K562 (cell line): ENCODE results near the gene MAN2A1. TPM values are rescaled to one million over a fixed set of nuclear protein-coding genes. Genes with fewer than 3 reads are reported as not detected.

ENCODE experiments used
- ATAC-seq: fragments of 200-7000 bp; cut with Tn5 transposase; 3 replicates; pipeline ENCODE4 v1.9.1; 2020; ENCODE audit warnings: moderate library complexity
- BruUV-seq: library from RNA; stranded (reverse); fragments of 400-500 nt; replicated peaks from 2 replicates; lab custom pipeline; 2021; lab: Mats Ljungman, UMichigan
- CTCF ChIA-PET: fragments of 300-600 bp; formaldehyde crosslinking; extraction: SDS; loops from one replicate; lab custom pipeline; 2021; ENCODE audit warnings: low intra/inter-chr PET ratio; lab: Yijun Ruan, JAX
- POLR2A ChIA-PET: fragments of 300-600, 350-650 bp; sonication (Branson Sonifier 250); formaldehyde crosslinking; extraction: SDS; loops from one replicate; lab custom pipeline; 2021; ENCODE audit warnings: antibody characterized with exemption, inconsistent platforms; lab: Yijun Ruan, JAX
- DNase-seq, 4 experiments: peaks; one replicate each; pipeline versions ENCODE4 v3.0.0 to v3.0.0-alpha.2; 2011 to 2018; ENCODE audit warnings: low spot score in 3 of 4, mixed read lengths in 3 of 4; ENCODE audit errors: extremely low read depth in 1 of 4
- FAIRE-seq: peaks from 2 replicates; lab custom pipeline; 2011; peaks lifted over from hg19 to GRCh38; lab: Jason Lieb, UNC
- H2AFZ ChIP-seq: 2 replicates; pipeline ENCODE4 v1.6.0; 2011; ENCODE audit warnings: low read depth, low read length, control low read depth, inconsistent platforms
- H3K27ac ChIP-seq: fragments of 200-600 bp; 3 replicates; pipeline ENCODE4 v1.8.0; 2011; ENCODE audit warnings: low read depth, mild to moderate bottlenecking, control low read depth, inconsistent platforms, low read length, moderate library complexity, mixed read lengths; ENCODE audit errors: extremely low read depth
- H3K27me3 ChIP-seq, 2 experiments: fragments of 300-600 bp in 1 of 2; 2 replicates in 1 of 2; 3 replicates in 1 of 2; pipeline versions ENCODE4 v1.6.0 to v1.8.0; 2011; ENCODE audit warnings: inconsistent platforms in 2 of 2, low read length in 2 of 2, mild to moderate bottlenecking in 1 of 2, mixed read lengths in 1 of 2, moderate library complexity in 1 of 2; ENCODE audit not compliant: control insufficient read depth in 2 of 2, insufficient read depth in 2 of 2
- H3K36me3 ChIP-seq: fragments of 300-600 bp; 3 replicates; pipeline ENCODE4 v1.8.0; 2011; ENCODE audit warnings: mild to moderate bottlenecking, low read length, inconsistent platforms; ENCODE audit not compliant: control insufficient read depth, insufficient read depth
- H3K4me1 ChIP-seq, 2 experiments: fragments of 200-600 bp in 1 of 2; replicated peaks in 1 of 2; 2 replicates in 1 of 2; 3 replicates in 1 of 2; pipeline versions ENCODE4 v1.5.1 to v1.8.0; 2011; ENCODE audit warnings: inconsistent platforms in 2 of 2, low read length in 2 of 2, mild to moderate bottlenecking in 1 of 2, mixed read lengths in 1 of 2, moderate library complexity in 1 of 2; ENCODE audit not compliant: control insufficient read depth in 2 of 2, insufficient read depth in 2 of 2
- H3K4me2 ChIP-seq: 2 replicates; pipeline ENCODE4 v1.6.1; 2011; ENCODE audit warnings: low read length, control low read depth, inconsistent platforms, mixed read lengths; ENCODE audit not compliant: insufficient read depth
- H3K4me3 ChIP-seq: fragments of 200-600 bp; sonication (generic), shearing (Covaris generic); 2 replicates; pipeline ENCODE4 v1.5.1; 2016; ENCODE audit warnings: control low read depth, inconsistent platforms
- H3K79me2 ChIP-seq: fragments of 200-600 bp; 3 replicates; pipeline ENCODE4 v1.8.0; 2011; ENCODE audit warnings: low read length, inconsistent platforms; ENCODE audit not compliant: control insufficient read depth, insufficient read depth
- H3K9ac ChIP-seq, 2 experiments: 2 replicates each; pipeline versions ENCODE4 v1.6.0 to v1.6.1; 2011; ENCODE audit warnings: low read depth in 2 of 2, low read length in 2 of 2, control low read depth in 1 of 2, inconsistent platforms in 1 of 2, mild to moderate bottlenecking in 1 of 2, mixed read lengths in 1 of 2; ENCODE audit not compliant: insufficient read depth in 1 of 2
- H3K9me1 ChIP-seq: one replicate; pipeline ENCODE4 v1.6.0; 2011; ENCODE audit warnings: inconsistent platforms, mild to moderate bottlenecking, low read length, moderate library complexity; ENCODE audit not compliant: control insufficient read depth, insufficient read depth
- H3K9me3 ChIP-seq: replicated peaks from 2 replicates; pipeline ENCODE4 v1.5.1; 2011; ENCODE audit warnings: low read depth, low read length, inconsistent platforms; ENCODE audit not compliant: control insufficient read depth, insufficient read depth
- H4K20me1 ChIP-seq: replicated peaks from 2 replicates; pipeline ENCODE4 v1.6.1; 2011; ENCODE audit warnings: low read length, inconsistent platforms, mixed read lengths; ENCODE audit not compliant: control insufficient read depth, insufficient read depth
- ARID3A ChIP-seq: IDR thresholded peaks from 2 replicates; pipeline ENCODE4 v1.6.1; 2012; ENCODE audit warnings: low read depth, low read length, improper control_type of control experiment, borderline replicate concordance
- EZH2 ChIP-seq: IDR thresholded peaks from 2 replicates; pipeline ENCODE4 v1.6.1; 2012; ENCODE audit warnings: low read depth, mild to moderate bottlenecking, inconsistent platforms, low read length, borderline replicate concordance
- FOSL1 ChIP-seq: fragments of 200-800 bp; sonication (Bioruptor generic); conservative IDR thresholded peaks from 2 replicates; pipeline ENCODE4 v1.6.1; 2016; ENCODE audit warnings: missing genetic modification characterization, missing compliant biosample characterization
- FOXK2 ChIP-seq, 2 experiments: fragments of 450-650 bp; IDR thresholded peaks in 1 of 2; conservative IDR thresholded peaks in 1 of 2; 2 replicates each; pipeline ENCODE4 v1.6.1; 2016; ENCODE audit warnings: low read depth in 2 of 2, mild to moderate bottlenecking in 1 of 2
- HDAC3 ChIP-seq: fragments of 450-650 bp; IDR thresholded peaks from 2 replicates; pipeline ENCODE4 v1.6.1; 2018; ENCODE audit warnings: borderline replicate concordance, mild to moderate bottlenecking, moderate library complexity; ENCODE audit not compliant: partially characterized antibody
- SREBF2 ChIP-seq: sonication (generic); formaldehyde crosslinking; IDR thresholded peaks from 2 replicates; pipeline ENCODE4 v1.4.0; 2020; ENCODE audit warnings: mild to moderate bottlenecking, missing genetic modification reagents
- XRCC4 ChIP-seq: IDR thresholded peaks from one replicate; pipeline ENCODE4 v1.6.1; 2011; ENCODE audit not compliant: insufficient read depth, insufficient read length; ENCODE audit errors: extremely low read depth
- ZNF280B ChIP-seq: fragments of 250-450 bp; sonication (Bioruptor Pico); IDR thresholded peaks from 2 replicates; pipeline ENCODE4 v1.5.1; 2021; ENCODE audit warnings: mild to moderate bottlenecking
- WGBS: fragments of 100-300 bp; shearing (Covaris generic); methylation state at CpG from one replicate; pipeline ENCODE4 v1.1.6; 2016; ENCODE audit warnings: low coverage, mixed read lengths; ENCODE audit not compliant: insufficient coverage; ENCODE audit errors: missing lambda C conversion rate; 5-methylcytosine and 5-hydroxymethylcytosine counted together
- in situ Hi-C: fragments of 300-500 bp; cut with MboI; formaldehyde crosslinking; loops from 4 replicates; pipeline ENCODE4 v1.15.0; 2018; ENCODE audit warnings: inconsistent platforms, mixed read lengths
- intact Hi-C: fragments of 100-400 bp; cut with micrococcal nuclease; formaldehyde crosslinking; loops from 2 replicates; pipeline ENCODE4 v1.14.2; 2022
- polyA plus RNA-seq, 8 experiments: library from polyadenylated mRNA; depleted of rRNA in 4 of 8; stranded (reverse) in 5 of 8; unstranded in 3 of 8; fragments of >200 nt; fragmentation: Nextera tagmentation in 2 of 8; fragmentation: Illumina TruSeq in 1 of 8; extraction: Ambion mirVana in 2 of 8; extraction: Trizol in 1 of 8; gene quantifications; 2 replicates each; pipeline versions ENCODE4 v1.2.1 to v1.2.3, GENCODE V29; 2011 to 2014; ENCODE audit warnings: inconsistent platforms in 1 of 8, missing spikeins in 1 of 8
- total RNA-seq, 7 experiments: library from RNA; depleted of rRNA in 6 of 7; stranded (reverse); fragments of >200 nt in 6 of 7; fragmentation: Illumina TruSeq in 2 of 7; extraction: Trizol in 2 of 7; gene quantifications; 2 replicates each; pipeline versions ENCODE4 v1.2.1 to v1.2.3, GENCODE V29; 2011 to 2021; ENCODE audit warnings: low replicate concordance in 1 of 7
- TF ChIP-seq, protein P1 (sequence below): fragments of 450-650 bp; formaldehyde crosslinking; IDR thresholded peaks from 2 replicates; pipeline ENCODE4 v1.4.0; 2020; ENCODE audit warnings: mild to moderate bottlenecking, mixed read lengths

The MAN2A1 gene
- total and polyA plus RNA-seq, 9 of the 15 experiments (the other 6 are each of a cell fraction or from before 2014, with no cell fraction given), result 5.2 to 32.0 (median 19.8) TPM

- CTCF ChIA-PET, result no interaction called here
- Histone ChIP-seq H3K27ac (no peak overlapping the region), H3K4me1 (peaks cover 0 to 11% of the 10 kb centered on the region in 2 experiments; a peak in 4 of 5 replicates), H3K4me2 (no peak overlapping the region), H3K9me3 (no peaks in the 10 kb centered on the region), H3K79me2 (no peaks in the 10 kb centered on the region), H4K20me1 (no peaks in the 10 kb centered on the region), H3K9me1 (no peaks in the 10 kb centered on the region), H3K36me3 (no peaks in the 10 kb centered on the region), H2AFZ (no peak overlapping the region), H3K4me3 (no peak overlapping the region), H3K9ac (no peak overlapping the region), H3K27me3 (no peaks in the 10 kb centered on the region)
- in situ Hi-C loops, result no loop called here
- BruUV-seq, result no TSS peak
- no peak for DNase-seq
- no peak for FAIRE-seq
- peak; percentile 56; the same call in 1 of the 2 replicates for TF ChIP-seq FOSL1 (tag)
- no peak for TF ChIP-seq XRCC4
- intact Hi-C loops, result no loop called here
- POLR2A ChIA-PET, result no interaction called here
- 30% methylated on average over 6 of the region's 6 CpGs for WGBS
- no peak for ATAC-seq
Observed at GRCh38 chr5:109654455-109654854, 35.3 kb upstream of the MAN2A1 start.

DNA sequence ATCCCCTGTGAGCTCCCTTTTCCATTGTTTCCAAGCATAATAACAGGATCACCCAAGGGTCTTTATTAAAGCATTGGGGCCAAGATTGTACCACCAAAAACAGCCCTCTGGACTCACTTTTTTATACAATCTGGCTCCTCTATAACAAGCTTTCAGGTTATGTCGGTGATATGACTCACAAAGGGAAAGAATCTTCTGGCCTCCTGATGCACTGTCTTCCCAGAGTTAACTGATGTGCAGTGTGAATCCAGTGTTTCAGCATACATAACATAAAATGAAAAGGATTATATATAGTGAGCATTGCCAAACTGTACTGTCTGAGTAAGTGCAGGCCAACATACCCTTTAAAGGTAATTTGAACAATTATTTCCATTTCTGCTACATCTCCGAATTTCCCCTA, 33.9 kb upstream of the MAN2A1 start:
- no TSS peak for BruUV-seq
- Histone ChIP-seq H3K27me3 (no peaks in the 10 kb centered on the region), H3K4me3 (no peak overlapping the region), H3K79me2 (no peaks in the 10 kb centered on the region), H4K20me1 (no peaks in the 10 kb centered on the region), H3K9me3 (no peaks in the 10 kb centered on the region), H3K9me1 (no peaks in the 10 kb centered on the region), H3K9ac (no peak overlapping the region), H3K27ac (no peak overlapping the region), H2AFZ (0 out of 2 replicates have a peak overlapping the region, but pooled peaks have one; percentile 43), H3K4me2 (no peak overlapping the region), H3K4me1 (peaks cover 0 to 8% of the 10 kb centered on the region in 2 experiments; a peak in 3 of 5 replicates), H3K36me3 (no peaks in the 10 kb centered on the region)
- TF ChIP-seq, protein P1, sequence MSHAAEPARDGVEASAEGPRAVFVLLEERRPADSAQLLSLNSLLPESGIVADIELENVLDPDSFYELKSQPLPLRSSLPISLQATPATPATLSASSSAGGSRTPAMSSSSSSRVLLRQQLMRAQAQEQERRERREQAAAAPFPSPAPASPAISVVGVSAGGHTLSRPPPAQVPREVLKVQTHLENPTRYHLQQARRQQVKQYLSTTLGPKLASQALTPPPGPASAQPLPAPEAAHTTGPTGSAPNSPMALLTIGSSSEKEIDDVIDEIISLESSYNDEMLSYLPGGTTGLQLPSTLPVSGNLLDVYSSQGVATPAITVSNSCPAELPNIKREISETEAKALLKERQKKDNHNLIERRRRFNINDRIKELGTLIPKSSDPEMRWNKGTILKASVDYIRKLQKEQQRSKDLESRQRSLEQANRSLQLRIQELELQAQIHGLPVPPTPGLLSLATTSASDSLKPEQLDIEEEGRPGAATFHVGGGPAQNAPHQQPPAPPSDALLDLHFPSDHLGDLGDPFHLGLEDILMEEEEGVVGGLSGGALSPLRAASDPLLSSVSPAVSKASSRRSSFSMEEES (CRISPR knock-in tag), result no peak
- no peak for TF ChIP-seq HDAC3
- TF ChIP-seq FOXK2 (conservative IDR thresholded peaks at IDR 0.05 in 1 of 2, IDR thresholded peaks at IDR 0.05 in 1 of 2; ENCODE audit: low read depth in 2 of 2), result no peak
- TF ChIP-seq ARID3A, result no peak
- no peak for TF ChIP-seq ZNF280B (CRISPR knock-in tag)
- TF ChIP-seq EZH2, result no peak
- no peak for TF ChIP-seq SREBF2 (CRISPR knock-in tag)
- DNase-seq (no peak), FAIRE-seq (no peak), ATAC-seq (no peak)
- in situ Hi-C loops (no loop called here), intact Hi-C loops (no loop called here)
- WGBS, result 42% methylated on average over 2 of the region's 2 CpGs
- ChIA-PET POLR2A (no interaction called here), CTCF (no interaction called here)
